Stimulated activated CD8-positive, alpha-beta memory T cell treated with anti-CD3 and anti-CD28 coated beads, Interleukin-2, amount 100 ng/mL, for 1 hour (primary cell): ENCODE data around the gene TIAM2.

Source experiments
- DNase-seq, 2 donors: peaks; one replicate each; pipeline ENCODE4 v3.0.0-alpha.2; 2020; ENCODE audit warnings: low read depth in 2 of 2

TIAM2 gene

DNA sequence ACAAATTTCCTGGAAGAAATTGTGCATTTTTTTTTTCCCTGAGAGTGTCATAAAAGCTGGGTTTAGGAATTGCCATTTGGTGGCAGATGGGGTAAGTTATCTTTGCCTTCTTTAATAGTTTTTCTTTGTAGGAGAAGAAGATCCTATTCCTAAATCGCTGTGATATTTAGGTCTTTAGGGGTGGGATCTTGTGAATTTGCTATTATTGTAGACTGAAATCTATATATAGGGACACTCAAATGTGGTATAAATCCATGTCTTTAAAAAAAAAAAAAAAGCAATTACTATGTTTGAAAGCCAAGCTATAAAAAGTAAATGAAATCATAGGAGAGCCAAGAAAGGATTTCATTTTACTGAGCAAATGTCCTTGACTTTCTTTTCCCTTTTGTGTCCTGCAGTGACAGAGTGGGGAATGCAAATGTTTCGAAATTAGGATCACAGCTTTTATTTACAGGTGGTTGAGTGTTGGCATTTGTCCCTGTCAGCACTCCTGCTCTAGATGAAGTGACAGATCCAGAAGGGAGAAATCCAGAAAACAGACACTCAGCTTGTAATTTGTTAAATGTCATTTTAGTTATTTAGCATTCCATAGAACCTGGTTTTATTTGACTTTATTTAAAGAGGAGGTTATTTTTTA lies 29.4 kb downstream of the TIAM2 start:
- no peak for DNase-seq

DNA sequence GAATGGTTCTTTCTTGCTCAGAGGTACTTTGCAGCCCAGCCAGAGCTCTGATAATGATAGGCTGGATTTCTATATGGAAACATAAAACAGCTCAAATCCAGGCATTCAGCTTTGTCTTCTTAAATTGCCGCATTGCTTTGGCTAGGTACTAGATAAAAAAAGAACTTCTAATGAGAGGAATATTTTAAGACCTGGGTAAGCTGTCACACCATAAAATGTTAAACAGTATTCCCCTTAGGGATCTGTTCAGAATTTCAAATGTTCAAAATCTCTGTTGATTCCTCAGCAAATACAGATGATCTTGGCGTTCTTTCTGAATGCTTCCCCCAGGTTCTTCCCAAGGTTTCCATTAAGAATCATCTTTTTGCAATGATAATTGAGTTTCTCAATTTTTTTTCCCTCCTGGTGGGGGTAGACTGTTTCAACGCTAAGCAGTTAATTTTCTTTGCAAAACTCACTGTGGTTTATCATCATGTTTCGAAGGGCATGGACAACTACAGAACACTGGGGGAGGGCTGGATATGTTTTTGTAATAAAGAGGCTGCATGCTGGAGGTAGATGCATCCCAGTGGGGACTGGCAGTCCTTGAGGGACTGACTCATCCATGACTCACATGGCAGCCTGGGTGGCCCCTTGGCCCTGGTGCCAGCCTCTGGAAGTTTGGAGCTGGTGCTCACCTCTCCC lies 31.0 kb downstream of the TIAM2 start:
- no peak for DNase-seq

DNA sequence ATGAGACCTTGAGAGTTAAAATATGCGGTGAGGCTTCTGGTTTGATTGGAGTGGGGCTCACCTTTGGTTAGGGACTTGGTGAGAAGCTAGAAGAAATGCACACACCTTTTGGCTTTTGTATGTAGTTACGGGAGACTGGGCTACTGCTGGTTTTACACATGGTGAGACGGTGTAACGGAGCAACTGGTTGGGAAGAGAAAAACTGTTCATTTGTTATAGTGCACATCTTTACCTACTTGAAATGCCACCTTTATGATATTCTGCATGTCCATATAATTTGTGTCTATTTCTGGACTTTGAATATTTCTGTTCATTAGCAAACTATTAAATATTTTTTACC lies 31.6 kb downstream of the TIAM2 start:
- DNase-seq, result no peak

DNA sequence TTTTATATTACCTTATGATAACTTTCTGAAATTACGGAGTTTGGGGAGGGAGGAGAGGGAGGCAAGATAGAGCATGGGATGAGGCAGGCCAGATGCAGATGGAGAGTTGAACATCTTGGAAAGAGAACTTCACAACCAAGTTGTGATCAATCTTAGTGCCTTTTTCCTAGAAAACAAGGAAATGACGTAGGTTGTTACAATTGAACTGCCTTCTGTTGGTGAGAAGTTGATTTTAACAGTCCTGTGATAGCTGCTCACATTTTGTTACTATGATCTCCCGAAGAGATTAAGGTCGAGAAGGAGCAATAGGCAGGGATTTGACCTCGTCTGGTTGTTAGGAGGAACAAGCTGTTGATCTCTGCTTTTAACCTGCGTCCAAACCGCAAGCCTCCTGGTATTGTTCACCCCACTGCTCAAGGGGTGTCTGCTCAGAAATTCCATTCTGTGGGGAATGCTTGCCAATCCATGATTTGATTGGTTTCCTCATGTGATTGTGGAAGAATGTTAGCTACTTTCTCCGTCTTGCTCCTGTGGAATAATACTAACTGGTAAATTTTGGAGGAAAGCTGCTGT lies 35.1 kb downstream of the TIAM2 start:
- no peak for DNase-seq

DNA sequence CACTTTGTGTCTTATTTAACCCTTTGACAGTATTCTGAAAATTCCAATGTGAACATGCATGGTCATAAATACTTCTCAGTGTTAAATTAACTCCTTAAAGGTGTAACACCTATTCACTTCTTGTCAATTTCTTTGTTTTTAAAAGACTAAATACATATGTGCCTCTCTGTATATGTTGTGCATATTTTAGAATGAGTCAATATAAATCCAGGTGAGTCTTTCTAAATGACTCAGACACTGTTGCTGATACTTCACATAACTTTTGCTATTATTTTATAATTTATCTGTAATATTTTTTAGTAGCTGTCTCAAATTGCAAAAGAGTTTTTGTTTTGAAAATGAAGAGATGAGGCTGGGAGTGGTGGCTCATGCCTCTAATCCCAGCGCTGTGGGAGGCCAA lies 36.0 kb downstream of the TIAM2 start:
- no peak for DNase-seq

DNA sequence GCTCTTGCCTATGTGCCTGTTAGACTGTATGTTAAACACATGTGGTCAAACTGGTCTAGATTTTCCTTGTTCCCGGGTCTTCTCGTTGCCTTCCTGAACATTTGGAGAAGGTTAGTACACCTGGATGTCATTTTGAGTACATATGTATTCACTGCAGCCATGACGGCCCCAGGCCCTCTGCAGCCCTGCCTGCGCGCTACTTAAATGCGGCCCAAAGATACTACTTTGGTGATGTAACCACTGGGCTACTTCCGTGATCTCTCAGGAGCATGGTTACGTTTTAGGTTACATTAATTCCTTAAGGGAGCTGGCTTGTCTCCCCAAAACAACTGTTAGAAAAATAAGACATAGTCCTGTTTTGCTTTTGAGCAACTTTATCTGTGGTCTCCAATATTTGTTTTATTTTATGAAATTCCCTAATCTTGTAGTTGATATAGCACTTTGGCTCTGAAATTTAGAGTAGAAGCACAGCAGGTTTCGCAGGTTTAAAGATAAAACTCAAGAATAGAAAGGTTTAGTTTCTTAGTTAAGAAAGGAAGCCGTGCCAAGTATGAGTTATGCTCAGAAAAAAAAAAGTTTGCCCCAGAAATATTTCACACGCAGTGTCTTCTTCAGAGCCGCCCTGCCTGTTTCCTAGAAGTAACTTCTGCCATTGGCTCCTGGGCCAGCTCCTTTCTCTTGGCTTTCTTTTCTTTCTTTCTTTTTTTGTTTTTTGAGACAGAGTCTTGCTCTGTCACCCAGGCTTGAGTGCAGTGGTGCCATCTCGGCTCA lies 38.1 kb downstream of the TIAM2 start:
- DNase-seq, result no peak

DNA sequence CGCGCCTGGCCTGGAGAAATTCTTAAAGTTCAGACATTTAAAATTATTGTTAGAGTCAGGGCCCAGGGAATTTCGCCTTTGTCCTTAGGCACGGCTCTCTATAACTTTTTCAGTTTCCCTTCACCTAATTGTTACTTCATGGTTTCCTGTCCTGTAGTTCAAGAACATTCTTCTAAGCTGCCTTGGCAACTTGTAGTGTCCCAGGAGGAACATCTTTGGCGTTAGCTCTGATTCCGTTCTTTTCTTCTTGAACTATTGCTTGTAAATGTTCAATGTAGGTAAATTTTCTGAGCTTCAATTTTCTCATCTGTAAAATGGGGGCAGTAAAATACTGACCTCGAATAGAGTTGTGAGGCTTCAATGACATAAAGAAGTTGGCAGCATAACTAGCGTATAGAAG lies 41.8 kb downstream of the TIAM2 start:
- DNase-seq, result no peak

DNA sequence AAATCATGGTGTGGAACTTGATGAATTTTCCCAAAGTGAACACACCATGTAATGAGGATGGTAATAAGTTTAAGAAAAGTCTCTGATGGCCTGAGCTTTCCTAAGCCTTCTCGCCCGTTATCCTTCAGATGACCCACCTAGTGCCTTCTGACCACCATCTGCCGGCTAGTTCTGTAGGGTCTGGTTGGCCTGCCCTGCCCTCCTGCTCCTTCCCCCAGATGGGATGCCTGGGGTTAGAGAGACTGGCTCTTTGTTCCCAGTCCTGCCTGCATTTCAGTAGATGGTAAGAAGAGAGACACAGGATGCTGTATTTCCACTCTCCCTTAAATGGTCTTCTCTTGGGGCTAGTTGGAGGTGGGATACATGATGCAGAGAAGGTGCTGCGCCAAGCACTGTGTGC lies 43.0 kb downstream of the TIAM2 start:
- no peak for DNase-seq

DNA sequence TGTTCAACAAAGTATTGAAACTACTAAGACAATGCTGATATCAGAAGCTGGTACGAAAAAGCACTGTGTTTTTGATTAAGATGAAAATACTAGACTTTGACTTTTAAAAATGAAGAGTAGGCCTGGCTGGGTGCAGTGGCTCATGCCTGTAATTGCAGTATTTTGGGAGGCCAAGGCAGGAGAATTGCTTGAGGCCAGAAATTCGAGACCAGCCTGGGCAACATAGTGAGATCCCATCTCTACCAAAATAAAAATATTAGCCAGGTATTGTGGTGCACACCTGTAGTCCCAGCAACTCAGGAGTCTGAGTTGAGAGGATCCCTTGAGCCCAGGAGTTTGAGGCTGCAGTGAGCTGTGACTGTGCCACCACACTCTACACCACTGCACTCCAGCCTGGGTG lies 43.4 kb downstream of the TIAM2 start:
- no peak for DNase-seq

DNA sequence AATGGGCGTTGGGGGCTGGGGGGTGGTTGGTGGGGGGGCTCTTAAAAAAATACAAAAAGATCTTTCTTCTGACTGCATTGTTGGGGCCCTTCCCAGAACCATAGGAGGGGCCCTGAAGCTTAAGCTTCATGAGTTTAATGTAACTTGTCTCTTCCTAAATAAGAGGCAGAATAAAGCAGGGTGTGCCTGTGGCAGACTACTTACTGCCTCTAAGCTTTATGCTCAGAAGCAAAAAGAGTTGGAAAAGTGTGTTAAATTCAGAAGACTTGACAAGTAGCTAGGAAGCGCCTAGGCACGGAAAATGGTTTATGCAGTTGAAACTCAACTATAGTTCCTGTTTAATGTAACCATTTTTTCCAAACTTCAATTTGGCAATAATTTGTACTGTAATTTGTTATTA lies 44.5 kb downstream of the TIAM2 start:
- DNase-seq, result no peak

DNA sequence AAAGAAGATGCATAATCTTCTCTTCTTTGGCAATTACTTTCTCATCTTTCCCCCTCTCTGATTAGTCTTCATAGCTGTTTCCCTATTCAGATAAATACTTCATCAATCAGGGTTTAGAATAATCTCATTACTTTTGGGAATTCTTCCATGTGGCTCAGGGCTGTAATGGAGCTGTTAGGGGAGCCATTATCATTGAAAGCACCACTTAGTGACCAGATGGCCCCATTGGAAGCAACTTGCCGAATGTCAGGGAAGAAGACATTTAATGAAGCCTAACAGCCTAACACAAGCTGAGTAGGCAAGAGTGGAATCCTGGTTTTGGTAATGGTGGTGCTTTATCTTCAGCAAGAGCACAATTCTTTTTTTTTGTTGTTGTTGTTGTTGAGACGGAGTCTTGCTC lies 45.0 kb downstream of the TIAM2 start:
- DNase-seq, result no peak

DNA sequence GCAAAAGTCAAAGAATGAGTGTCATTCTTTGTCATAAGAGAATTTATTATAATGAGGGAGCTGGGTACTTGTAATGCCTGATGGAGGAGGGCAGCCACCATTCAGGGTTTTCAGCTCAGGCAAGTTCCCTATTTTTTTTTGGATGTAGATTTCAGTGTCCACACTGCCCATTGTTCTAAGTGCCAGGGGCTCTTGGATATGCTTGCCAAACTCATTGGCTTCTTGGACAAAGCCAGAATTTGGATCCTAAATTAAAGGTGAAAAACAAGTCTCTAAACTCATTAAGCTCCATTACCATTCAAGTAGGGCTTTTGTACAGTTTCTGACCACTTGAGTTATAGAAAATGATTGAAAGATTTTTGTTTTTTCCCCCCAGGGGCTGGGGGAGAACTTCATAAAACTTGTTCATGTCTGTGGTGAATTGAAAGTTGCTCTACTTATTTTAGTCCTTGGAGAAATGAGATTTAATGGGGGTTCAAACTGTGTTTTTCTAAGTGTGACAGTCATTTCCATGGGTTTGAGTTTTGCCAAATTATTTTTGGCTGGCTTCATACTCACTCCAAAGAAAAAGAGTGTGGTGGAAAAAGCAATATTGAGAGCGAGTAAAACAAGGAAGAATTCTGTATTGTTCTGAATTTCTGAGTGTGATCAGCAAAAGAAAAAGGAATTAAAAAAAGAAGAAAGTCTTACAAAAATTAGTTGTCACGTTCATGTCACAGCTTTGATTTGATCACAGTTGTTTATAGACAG lies 46.0 kb downstream of the TIAM2 start:
- DNase-seq, result no peak

DNA sequence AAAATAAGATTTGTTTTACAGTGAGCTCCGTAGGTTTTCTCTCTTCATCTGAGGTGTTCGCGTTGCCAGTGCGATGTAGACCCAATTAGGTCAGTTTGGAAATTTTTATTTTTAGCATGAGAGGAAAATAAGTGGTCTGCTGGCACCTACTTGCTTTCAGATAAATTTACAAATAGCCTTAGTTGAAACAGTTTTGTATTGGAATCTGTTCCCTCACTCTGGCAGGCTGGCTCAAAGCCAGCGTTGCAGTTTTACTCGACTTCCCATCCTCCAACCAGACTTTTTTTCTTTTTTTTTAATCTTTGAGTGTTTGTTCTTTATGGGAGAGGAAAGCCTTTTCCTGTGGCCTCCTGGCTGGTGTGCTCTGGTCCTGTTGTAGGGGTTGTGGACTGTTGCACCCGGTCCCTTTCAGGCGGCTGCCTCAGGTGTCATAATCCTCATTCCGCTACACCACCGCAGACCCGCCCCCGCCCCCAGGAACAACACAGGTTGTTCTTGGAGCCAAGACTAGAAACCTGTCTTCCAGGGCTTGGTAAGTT lies 46.7 kb downstream of the TIAM2 start:
- DNase-seq, result no peak

DNA sequence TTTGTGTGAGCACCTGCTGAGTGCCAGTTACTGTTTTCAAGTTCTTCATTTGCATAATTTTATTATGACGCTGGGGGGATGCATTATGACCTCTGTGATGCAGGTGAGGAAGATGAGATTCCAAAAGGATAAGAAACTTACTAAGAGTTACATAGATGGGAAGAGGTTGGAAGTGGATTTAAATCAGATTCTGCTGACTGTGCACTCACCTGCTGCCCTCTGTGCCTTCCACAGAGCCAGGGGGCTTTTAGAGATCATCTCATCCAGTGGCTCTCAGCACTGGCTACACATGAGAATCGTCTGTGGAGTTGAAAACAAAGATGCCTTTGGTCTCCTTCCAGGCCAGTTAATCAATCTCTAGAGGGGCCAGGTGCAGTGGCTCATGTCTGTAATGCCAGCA lies 47.9 kb downstream of the TIAM2 start:
- no peak for DNase-seq

DNA sequence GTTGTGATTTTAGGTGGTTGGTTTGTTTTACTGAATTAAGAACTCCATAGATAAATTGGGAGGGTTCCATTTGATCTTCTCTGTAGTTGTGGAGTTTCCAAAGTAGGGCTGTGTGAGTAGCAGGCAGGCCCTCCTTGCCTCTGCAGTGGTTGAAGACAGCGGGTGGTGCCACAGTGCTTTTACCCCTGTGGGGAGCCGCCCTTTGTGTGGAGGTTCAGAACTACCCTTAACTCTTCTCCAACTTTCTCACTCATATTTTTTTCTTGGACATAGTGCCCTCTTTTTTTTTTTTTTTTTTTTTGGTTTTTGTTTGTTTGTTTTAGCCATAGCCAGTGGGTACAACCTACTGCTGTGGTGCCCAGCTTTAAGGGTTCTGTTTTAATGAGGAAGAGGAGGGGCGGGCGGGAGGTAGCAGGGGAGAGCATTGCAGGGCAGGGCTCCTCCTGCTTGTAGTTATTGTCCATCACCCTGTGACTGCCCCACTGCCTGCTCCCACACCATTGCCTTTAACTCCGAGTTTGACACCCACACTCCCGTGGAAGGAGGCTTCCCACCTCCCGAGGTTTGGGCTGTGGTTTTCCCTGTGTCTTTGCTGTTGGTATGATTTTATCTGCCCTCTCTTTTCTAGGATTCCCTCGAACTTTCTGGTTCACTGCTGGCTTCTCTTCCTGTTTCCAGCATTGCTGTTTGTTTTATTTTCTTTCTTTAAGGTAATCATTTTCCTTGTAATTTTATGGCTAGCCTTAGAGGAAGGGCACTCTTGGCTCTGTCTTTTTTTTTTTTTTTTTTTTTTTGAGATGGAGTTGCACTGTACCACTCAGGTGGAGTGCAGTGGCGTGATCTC lies 50.7 kb downstream of the TIAM2 start:
- no peak for DNase-seq

DNA sequence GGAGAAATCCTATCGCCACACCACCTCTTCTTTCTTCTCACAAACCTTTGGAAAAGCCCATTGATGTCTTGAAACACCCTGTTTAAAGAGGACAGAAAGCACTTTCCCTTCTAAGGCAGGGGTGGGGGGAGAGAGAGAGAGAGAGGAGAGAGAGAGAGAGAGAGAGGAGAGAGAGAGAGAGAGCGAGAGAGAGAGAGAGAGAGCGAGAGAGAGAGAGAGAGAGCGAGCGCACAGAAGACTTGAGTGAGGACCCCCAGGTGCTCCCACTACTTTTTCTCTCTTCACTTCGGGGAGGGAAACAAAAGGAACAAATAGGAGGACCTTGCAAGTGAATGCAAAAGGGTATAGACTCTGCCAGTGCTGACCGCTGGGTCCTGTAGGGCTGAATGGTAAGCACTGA lies 52.4 kb downstream of the TIAM2 start:
- DNase-seq, result no peak

DNA sequence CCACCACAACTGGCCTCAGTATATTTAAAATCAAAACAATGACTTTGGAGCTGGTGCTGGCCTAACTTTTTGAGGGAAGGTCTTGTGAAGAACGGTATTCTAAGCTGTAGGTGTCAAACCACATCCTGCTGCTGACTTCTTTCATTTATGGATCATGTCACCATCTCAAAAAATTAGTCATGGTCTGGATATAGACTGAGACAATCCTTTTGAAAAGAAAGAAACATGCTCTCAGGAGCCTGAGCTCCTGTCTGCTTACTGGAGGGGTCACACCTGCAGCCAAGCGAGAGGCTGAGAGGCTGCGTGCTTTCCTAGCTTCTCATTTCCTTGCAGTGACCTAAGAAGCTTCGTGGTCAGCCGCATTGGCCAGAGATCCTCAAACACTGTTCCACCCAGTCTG lies 55.2 kb downstream of the TIAM2 start:
- peak in 1 of 2 donors; percentile 4 for DNase-seq

DNA sequence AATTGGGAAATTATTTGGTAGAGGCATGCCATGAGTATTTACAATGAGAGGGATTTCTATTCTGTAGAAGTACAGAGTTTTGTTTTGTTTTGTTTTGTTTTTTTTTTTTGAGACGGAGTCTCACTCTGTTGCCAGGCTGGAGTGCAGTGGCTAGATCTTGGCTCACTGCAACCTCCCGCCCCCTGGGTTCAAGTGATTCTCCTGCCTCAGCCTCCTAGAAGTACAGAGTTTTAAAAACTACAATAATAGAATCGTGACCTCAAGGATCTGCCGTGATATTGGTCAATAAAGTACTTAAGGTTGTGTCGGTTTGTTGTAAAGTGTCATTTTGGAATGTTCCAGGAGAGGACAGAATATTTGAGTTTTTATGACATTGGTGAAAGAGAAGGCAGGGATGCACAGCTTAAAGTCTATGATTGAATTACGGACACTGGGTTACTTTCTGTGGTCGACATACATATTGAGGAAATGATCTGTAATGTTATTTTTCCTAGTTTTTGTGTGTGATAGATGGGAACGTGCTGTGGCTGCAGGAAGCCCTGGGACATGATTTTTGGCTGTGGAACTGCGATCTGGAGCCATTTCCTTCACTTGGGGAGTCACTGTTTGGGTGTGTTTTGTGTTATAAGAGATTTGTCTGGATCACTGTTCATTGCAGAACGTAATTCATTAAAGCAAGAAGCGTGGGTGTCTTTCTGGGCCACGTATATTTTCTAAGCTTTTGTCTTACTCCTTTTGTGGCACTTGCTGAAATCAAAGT lies 59.6 kb downstream of the TIAM2 start:
- no peak for DNase-seq

DNA sequence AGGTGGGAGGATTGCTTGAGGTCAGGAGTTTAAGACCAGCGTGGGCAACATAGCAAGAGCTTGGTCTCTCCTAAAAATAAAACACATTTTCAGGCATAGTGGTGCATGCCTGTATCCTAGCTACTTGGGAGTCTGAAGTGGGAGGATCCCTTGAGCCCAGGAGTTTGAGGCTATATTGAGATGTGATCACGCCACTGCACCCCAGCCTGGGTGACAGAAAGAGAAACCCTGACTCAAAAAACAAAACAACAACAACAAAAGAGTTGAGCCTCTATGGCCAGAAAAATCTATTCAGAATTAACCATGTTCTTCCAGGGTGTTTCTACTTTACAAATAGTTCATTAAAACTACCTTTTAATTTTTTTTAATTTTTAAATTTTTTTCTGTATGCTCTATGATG lies 60.6 kb downstream of the TIAM2 start:
- DNase-seq, result no peak

DNA sequence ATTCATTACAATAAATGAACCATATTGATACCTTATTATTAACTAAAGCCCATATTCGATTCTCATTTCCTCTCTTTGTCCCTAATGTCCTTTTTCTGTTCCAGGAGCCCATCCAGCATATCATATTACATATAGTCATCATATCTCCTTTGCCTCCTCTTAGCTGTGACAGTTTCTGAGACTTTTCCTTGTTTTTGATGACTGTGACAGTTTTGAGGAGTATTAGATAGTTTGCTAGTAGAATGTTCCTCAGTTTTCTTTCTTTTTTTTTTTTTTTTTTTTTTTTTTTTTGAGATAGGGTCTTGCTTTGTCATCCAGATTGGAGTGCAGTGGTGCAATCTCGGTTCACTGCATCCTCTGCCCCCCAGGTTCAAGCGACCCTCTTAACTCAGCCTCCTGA lies 61.6 kb downstream of the TIAM2 start:
- DNase-seq, result no peak
